Astrocyte of the cerebellum (primary cell): ENCODE measurements around the gene USB1.

ENCODE experiments used
- DNase-seq: peaks from one replicate; pipeline ENCODE4 v3.0.0-alpha.2; 2011; ENCODE audit warnings: low read depth
- H3K4me3 ChIP-seq: 2 replicates; pipeline ENCODE4 v1.5.1; 2011; ENCODE audit warnings: mild to moderate bottlenecking, low read depth, low read length, moderate library complexity
- in situ Hi-C: cut with HindIII; loops from 2 replicates; pipeline ENCODE4 v1.10.0; 2017; ENCODE audit warnings: low sequenced_read_pairs
- TF ChIP-seq, protein P1 (sequence below): IDR thresholded peaks from 2 replicates; pipeline ENCODE4 v1.5.1; 2012; ENCODE audit warnings: low read length, low read depth, moderate library complexity, mild to moderate bottlenecking; ENCODE audit errors: missing control alignments

The USB1 gene

DNA sequence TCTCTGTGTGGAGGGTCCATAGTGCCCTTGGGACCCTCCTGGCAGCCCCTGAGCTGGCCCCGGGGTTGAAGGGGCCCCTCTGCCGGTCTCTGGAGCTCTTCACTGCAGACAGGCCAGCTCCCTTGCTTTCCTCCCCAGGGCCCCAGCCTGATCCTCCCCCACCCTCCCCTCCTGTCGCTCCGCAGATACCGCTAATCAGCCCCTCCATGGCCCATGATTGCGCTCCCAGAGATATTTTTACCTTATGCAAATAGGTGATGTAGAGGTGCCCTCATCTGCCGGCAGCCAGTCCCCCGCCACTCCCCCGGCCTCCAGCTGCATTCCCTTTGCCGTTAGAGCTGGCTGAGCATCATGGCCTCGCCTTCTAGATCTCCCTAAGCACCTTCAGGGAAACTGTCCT lies 33.6 kb downstream of the USB1 start:
- H3K4me3 ChIP-seq: no peak overlapping the region
- TF ChIP-seq, protein P1, sequence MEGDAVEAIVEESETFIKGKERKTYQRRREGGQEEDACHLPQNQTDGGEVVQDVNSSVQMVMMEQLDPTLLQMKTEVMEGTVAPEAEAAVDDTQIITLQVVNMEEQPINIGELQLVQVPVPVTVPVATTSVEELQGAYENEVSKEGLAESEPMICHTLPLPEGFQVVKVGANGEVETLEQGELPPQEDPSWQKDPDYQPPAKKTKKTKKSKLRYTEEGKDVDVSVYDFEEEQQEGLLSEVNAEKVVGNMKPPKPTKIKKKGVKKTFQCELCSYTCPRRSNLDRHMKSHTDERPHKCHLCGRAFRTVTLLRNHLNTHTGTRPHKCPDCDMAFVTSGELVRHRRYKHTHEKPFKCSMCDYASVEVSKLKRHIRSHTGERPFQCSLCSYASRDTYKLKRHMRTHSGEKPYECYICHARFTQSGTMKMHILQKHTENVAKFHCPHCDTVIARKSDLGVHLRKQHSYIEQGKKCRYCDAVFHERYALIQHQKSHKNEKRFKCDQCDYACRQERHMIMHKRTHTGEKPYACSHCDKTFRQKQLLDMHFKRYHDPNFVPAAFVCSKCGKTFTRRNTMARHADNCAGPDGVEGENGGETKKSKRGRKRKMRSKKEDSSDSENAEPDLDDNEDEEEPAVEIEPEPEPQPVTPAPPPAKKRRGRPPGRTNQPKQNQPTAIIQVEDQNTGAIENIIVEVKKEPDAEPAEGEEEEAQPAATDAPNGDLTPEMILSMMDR: no peak
- in situ Hi-C loops: loop anchor here (5.0 kb wide), 1 partner anchor 88 kb away; no protein-coding TSS in a partner anchor
- DNase-seq: no peak

DNA sequence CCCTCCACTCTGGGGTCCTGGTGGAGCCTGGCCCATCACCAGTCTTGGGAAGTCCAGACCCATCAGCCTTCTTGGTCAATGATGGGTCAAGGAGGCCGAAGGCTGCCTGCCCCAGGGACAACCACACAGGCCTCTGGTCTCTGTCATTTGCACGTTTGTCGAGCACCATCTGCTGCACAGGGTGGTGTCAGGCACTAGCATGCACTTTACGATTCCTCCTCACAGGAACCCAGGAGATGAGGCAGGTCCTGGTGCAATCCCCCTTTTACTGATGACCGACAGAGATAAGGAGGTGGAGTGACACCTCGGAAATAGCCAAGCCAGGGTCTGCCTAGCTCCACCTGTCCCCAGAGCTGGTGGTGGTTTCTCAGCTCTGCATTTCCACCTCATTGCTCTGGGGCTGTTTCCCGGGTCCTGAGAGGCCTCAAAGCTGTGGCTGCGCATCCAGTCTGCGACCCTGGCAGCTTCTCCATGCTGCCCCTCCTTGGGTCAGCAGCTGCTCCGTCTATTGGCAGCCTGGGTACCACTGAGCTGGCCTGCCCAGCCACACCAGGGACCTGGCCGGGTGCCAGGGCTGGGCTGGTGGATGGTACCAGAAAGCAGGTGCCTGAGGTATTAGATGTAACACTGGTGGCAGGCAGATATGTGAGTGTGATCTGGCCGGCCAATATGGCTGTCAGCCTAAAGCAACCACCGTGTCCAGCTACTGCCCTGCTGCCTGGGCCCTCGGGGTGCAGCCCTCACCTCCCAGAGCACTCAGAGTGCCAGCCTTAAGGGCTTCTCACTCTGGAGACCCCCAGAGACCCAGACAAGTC lies 34.4 kb downstream of the USB1 start:
- no peak for DNase-seq
- TF ChIP-seq, protein P1: no peak
- H3K4me3 ChIP-seq: no peak overlapping the region
- in situ Hi-C loops: no loop called here

DNA sequence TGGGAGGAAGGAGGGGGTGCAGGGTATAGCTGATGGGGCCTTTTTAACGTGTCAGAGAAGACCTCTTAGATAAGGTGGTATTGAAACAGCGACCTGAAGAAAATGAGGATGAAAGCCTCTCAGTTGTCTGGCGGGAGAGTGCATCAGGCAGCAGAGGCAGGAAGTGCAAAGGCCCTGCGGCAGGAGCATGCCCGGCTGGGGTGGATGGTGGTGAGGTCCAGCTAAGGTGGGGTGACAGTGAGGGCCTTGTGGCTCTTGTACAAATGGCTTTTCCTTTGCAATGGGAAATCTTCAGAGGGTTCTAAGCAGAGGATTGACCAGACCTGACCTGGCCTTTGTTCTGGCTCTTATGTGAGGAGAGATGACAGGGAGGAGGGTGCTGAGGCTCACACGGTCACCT lies 35.7 kb downstream of the USB1 start:
- TF ChIP-seq, protein P1: no peak
- no peak for DNase-seq
- H3K4me3 ChIP-seq: no peak overlapping the region
- in situ Hi-C loops: no loop called here

DNA sequence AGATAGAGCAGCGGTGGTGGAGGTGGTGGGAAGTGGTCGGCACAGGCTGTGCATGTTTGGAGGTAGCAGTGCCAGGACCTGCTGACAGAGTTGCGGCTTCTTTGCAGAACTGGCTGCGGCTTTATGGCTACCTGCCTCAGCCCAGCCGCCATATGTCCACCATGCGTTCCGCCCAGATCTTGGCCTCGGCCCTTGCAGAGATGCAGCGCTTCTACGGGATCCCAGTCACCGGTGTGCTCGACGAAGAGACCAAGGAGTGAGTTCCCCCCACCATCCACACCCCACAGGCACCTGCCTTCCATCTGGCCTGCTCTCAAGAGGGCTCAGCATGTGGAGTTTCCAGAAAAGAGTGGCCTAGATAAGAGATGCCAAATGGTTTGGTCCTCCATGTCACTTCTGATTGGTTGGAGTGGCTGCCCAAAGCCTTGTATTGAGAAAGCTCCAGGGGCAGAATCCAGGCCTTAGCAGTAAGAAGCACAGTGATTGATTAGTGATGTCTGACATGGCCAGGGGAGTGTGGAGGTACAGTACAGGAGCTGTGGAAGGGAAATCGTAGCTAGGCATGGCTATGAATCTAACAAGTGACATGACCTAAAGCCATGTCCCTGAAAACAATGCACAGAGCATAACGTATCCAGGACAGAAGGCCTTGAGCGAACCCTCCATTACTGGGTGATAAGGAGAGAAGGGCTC lies 36.3 kb downstream of the USB1 start:
- in situ Hi-C loops: no loop called here
- TF ChIP-seq, protein P1: no peak
- no peak for DNase-seq
- H3K4me3 ChIP-seq: no peak overlapping the region

DNA sequence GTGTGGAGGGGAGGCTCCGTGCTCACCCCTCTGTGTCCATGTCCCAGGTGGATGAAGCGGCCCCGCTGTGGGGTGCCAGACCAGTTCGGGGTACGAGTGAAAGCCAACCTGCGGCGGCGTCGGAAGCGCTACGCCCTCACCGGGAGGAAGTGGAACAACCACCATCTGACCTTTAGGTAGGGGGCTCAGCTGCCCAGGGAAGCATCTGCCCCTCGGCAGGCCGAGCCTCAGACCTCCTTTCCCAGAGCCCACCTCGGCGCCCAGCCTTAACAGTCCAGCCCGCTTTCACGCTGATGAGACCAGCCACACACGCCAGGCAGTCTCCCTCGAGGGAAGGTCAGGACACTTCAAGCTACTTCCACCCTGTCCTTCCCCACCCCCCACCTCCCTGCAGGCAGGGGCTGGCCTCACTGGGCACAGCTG lies 37.0 kb downstream of the USB1 start:
- in situ Hi-C loops: no loop called here
- TF ChIP-seq, protein P1: no peak
- no peak for DNase-seq
- no peak overlapping the region for H3K4me3 ChIP-seq

DNA sequence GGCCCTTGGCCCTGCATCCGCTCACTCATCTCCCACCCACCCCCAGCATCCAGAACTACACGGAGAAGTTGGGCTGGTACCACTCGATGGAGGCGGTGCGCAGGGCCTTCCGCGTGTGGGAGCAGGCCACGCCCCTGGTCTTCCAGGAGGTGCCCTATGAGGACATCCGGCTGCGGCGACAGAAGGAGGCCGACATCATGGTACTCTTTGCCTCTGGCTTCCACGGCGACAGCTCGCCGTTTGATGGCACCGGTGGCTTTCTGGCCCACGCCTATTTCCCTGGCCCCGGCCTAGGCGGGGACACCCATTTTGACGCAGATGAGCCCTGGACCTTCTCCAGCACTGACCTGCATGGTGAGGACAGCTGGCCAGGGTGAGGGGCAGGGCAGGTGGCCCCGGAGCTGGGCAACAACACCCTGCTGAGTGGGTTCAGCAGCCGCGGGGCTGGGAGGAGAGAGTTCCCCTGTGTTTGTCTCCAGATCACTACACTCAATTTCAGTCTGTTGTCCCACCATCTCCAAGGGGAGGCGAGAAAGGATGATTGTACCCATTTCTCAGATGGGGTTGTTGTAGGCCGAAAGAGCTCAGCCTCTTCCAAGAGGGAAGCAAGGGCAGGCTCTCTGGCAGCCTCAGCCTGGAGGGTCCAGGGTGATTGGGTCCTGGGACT lies 38.8 kb downstream of the USB1 start:
- TF ChIP-seq, protein P1: no peak

More for the DNA sequence above, 38.8 kb downstream of the USB1 start:
- in situ Hi-C loops: no loop called here
- H3K4me3 ChIP-seq: no peak overlapping the region
- DNase-seq: no peak
